Measurements from ENCODE around the gene OLFML1. TPM values are rescaled to one million over a fixed set of nuclear protein-coding genes. Genes with fewer than 3 reads are reported as not detected.

OLFML1 gene
- total and polyA plus RNA-seq, 10 of the 15 experiments (the other 5 are each of a cell fraction or from before 2014, with no cell fraction given) = 0.04 to 0.71 (median 0.21) TPM; not detected in 6

- peak; percentile 47; the same call in 1 of the 2 replicates for TF ChIP-seq BCL11A (IDR thresholded peaks at IDR 0.05; ENCODE audit: low read depth, low read length)
- TF ChIP-seq BHLHE40 (IDR thresholded peaks at IDR 0.05; ENCODE audit: borderline replicate concordance in 1 of 2, low read depth in 2 of 2, low read length in 1 of 2) = 0 out of 4 replicates have a peak, but pooled peaks of 1 of the 2 experiments have one; percentile 11
- TF ChIP-seq IRF5 (IDR thresholded peaks at IDR 0.05; ENCODE audit: borderline replicate concordance) = no peak
- TF ChIP-seq, protein P1, sequence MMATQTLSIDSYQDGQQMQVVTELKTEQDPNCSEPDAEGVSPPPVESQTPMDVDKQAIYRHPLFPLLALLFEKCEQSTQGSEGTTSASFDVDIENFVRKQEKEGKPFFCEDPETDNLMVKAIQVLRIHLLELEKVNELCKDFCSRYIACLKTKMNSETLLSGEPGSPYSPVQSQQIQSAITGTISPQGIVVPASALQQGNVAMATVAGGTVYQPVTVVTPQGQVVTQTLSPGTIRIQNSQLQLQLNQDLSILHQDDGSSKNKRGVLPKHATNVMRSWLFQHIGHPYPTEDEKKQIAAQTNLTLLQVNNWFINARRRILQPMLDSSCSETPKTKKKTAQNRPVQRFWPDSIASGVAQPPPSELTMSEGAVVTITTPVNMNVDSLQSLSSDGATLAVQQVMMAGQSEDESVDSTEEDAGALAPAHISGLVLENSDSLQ (IDR thresholded peaks at IDR 0.05) = 0 out of 2 replicates have a peak, but pooled peaks have one; percentile 25
- TF ChIP-seq USF2 (IDR thresholded peaks at IDR 0.05; ENCODE audit: borderline replicate concordance, low read depth, low read length) = no peak
- TF ChIP-seq, protein P2, sequence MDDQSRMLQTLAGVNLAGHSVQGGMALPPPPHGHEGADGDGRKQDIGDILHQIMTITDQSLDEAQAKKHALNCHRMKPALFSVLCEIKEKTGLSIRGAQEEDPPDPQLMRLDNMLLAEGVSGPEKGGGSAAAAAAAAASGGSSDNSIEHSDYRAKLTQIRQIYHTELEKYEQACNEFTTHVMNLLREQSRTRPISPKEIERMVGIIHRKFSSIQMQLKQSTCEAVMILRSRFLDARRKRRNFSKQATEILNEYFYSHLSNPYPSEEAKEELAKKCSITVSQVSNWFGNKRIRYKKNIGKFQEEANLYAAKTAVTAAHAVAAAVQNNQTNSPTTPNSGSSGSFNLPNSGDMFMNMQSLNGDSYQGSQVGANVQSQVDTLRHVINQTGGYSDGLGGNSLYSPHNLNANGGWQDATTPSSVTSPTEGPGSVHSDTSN (IDR thresholded peaks at IDR 0.05; ENCODE audit: insufficient replicate concordance, low read depth, low read length) = peak; percentile 20
- TF ChIP-seq MTA2 (IDR thresholded peaks at IDR 0.05; ENCODE audit: low read depth) = 0 out of 2 replicates have a peak, but pooled peaks have one; percentile 18
- TF ChIP-seq RELA (IDR thresholded peaks at IDR 0.05; ENCODE audit: borderline replicate concordance, partially characterized antibody) = peak; percentile 67
- TF ChIP-seq NR2C1 (IDR thresholded peaks at IDR 0.05) = peak; percentile 75
- no peak for TF ChIP-seq TCF3 (IDR thresholded peaks at IDR 0.05; ENCODE audit: borderline replicate concordance, insufficient read depth, low read depth, low read length)
- peak; percentile 62 to 63 for TF ChIP-seq IKZF2 (IDR thresholded peaks at IDR 0.05)
- TF ChIP-seq NR2F1 (conservative IDR thresholded peaks at IDR 0.05) = peak; percentile 90
- peak; percentile 60 for TF ChIP-seq IKZF1 (conservative IDR thresholded peaks at IDR 0.05)
- 0 out of 2 replicates have a peak, but pooled peaks have one; percentile 45 for TF ChIP-seq PAX5 (IDR thresholded peaks at IDR 0.05; ENCODE audit: borderline replicate concordance, low read depth, low read length)
- TF ChIP-seq CHD4 (IDR thresholded peaks at IDR 0.05) = no peak
- peak; percentile 77 for TF ChIP-seq RUNX3 (IDR thresholded peaks at IDR 0.05; ENCODE audit: low read length)
- TF ChIP-seq, protein P3, sequence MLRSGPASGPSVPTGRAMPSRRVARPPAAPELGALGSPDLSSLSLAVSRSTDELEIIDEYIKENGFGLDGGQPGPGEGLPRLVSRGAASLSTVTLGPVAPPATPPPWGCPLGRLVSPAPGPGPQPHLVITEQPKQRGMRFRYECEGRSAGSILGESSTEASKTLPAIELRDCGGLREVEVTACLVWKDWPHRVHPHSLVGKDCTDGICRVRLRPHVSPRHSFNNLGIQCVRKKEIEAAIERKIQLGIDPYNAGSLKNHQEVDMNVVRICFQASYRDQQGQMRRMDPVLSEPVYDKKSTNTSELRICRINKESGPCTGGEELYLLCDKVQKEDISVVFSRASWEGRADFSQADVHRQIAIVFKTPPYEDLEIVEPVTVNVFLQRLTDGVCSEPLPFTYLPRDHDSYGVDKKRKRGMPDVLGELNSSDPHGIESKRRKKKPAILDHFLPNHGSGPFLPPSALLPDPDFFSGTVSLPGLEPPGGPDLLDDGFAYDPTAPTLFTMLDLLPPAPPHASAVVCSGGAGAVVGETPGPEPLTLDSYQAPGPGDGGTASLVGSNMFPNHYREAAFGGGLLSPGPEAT (IDR thresholded peaks at IDR 0.05; ENCODE audit: low read depth) = peak; percentile 72
- no peak for TF ChIP-seq CREB1 (IDR thresholded peaks at IDR 0.05; ENCODE audit: low read depth)
- no peak for TF ChIP-seq TARDBP (IDR thresholded peaks at IDR 0.05; ENCODE audit: borderline replicate concordance)
Measured at GRCh38 chr11:7531011-7531410, 45.7 kb downstream of the OLFML1 start (continued).
